ENCODE data around the gene GNRHR. TPM values are rescaled to one million over a fixed set of nuclear protein-coding genes. Genes with fewer than 3 reads are reported as not detected.

GNRHR gene
- total and polyA plus RNA-seq, 10 donors, result 0.37 TPM; not detected in 9

DNA sequence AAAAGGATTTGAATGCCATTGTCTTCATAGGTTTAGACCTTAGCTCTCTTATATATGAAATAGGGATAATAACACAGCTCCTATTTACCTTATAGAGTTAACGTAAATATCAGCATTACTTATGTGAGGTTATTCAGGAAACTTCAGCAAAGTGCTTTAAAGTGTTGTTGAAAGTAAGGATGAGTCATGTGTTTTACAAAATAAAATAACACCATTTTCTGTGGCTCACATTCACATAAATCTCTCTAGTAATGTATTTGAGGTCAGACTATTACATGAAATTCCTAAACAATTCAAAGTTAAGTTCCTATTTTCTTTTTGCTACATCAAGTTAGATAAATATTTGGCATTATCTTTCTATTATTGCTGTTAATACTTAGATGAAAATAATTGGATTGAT lies 2.9 kb downstream of the GNRHR start:
- Histone ChIP-seq H3K27me3 (replicated peaks in 1 of 7) (no peaks in the 10 kb centered on the region), H3K4me1 (peaks cover 0 to 8% (median 1%) of the 10 kb centered on the region in 6 donors), H3K9me3 (no peaks in the 10 kb centered on the region), H3K36me3 (no peaks in the 10 kb centered on the region), H3K27ac (no peak overlapping the region), H3K4me3 (no peak overlapping the region)
- TF ChIP-seq, protein P1, sequence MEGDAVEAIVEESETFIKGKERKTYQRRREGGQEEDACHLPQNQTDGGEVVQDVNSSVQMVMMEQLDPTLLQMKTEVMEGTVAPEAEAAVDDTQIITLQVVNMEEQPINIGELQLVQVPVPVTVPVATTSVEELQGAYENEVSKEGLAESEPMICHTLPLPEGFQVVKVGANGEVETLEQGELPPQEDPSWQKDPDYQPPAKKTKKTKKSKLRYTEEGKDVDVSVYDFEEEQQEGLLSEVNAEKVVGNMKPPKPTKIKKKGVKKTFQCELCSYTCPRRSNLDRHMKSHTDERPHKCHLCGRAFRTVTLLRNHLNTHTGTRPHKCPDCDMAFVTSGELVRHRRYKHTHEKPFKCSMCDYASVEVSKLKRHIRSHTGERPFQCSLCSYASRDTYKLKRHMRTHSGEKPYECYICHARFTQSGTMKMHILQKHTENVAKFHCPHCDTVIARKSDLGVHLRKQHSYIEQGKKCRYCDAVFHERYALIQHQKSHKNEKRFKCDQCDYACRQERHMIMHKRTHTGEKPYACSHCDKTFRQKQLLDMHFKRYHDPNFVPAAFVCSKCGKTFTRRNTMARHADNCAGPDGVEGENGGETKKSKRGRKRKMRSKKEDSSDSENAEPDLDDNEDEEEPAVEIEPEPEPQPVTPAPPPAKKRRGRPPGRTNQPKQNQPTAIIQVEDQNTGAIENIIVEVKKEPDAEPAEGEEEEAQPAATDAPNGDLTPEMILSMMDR (IDR thresholded peaks at IDR 0.05 in 8 of 11, conservative IDR thresholded peaks at IDR 0.05 in 3 of 11), result no peak
- TF ChIP-seq POLR2AphosphoS5 (IDR thresholded peaks at IDR 0.05) (no peak), POLR2A (IDR thresholded peaks at IDR 0.05) (no peak)
- 78 to 94% (median 86%) methylated on average over 1 of the region's 1 CpG for WGBS, 5 donors
- intact Hi-C loops (cut with DNase I; ENCODE audit: low total_unique reads), result no loop called here
- no peak for DNase-seq

DNA sequence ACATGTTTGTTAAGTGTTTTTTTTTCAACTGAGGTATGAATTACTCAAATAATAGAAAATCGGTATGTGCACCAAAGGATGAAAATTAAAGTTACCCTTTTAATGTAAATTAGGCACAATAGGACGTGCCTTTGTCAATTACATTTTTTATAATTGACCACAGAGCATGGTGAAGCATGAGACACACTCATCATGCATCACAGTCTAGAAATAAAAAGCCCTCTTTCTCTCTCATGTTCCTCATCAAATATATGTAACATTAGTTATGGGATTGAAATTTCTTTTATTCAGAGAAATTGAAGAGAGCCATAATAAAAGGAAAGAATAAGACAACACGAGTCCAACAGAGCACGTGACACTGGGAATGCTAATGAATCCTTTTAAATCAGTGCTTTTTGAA lies 3.5 kb downstream of the GNRHR start:
- 86 to 96% (median 94%) methylated on average over 4 of the region's 4 CpGs for WGBS, 5 donors
- Histone ChIP-seq H3K4me1 (peaks cover 0 to 8% (median 1%) of the 10 kb centered on the region in 6 donors), H3K9me3 (no peaks in the 10 kb centered on the region), H3K36me3 (no peaks in the 10 kb centered on the region), H3K27ac (no peak overlapping the region), H3K27me3 (replicated peaks in 1 of 7) (no peaks in the 10 kb centered on the region), H3K4me3 (no peak overlapping the region)
- intact Hi-C loops (cut with DNase I; ENCODE audit: low total_unique reads), result no loop called here
- DNase-seq, result no peak
- TF ChIP-seq POLR2AphosphoS5 (IDR thresholded peaks at IDR 0.05) (no peak), POLR2A (IDR thresholded peaks at IDR 0.05) (no peak)
- TF ChIP-seq, protein P1 (IDR thresholded peaks at IDR 0.05 in 8 of 11, conservative IDR thresholded peaks at IDR 0.05 in 3 of 11), result no peak

DNA sequence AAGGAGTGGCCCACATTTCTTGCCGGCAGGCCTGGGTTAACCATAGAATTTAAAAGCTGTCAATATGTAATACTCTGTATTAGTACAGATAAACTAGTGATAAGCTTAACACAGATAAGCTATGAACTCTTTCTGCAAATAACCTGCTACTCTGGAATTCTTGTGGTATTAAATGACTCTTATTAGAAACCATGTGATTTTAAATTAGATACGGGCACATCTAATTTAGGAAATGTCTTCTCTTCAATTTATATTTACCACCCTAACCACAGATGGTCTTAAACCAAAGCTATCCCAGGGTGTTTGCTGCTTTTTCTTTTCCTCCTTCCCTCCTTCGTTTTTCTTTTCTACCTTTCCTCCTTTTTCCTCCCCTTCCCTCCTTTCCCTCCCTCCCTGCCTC lies 4.9 kb downstream of the GNRHR start:
- Histone ChIP-seq H3K27me3 (replicated peaks in 1 of 7) (no peaks in the 10 kb centered on the region), H3K4me3 (no peak overlapping the region), H3K36me3 (no peaks in the 10 kb centered on the region), H3K27ac (no peak overlapping the region), H3K4me1 (peaks cover 0 to 8% (median 1%) of the 10 kb centered on the region in 6 donors), H3K9me3 (no peaks in the 10 kb centered on the region)
- DNase-seq, result no peak
- intact Hi-C loops (cut with DNase I; ENCODE audit: low total_unique reads), result no loop called here
- 66 to 80% (median 77%) methylated on average over 3 of the region's 3 CpGs for WGBS, 5 donors
- TF ChIP-seq POLR2AphosphoS5 (IDR thresholded peaks at IDR 0.05) (no peak), POLR2A (IDR thresholded peaks at IDR 0.05) (no peak)
- TF ChIP-seq, protein P1 (IDR thresholded peaks at IDR 0.05 in 8 of 11, conservative IDR thresholded peaks at IDR 0.05 in 3 of 11), result no peak

DNA sequence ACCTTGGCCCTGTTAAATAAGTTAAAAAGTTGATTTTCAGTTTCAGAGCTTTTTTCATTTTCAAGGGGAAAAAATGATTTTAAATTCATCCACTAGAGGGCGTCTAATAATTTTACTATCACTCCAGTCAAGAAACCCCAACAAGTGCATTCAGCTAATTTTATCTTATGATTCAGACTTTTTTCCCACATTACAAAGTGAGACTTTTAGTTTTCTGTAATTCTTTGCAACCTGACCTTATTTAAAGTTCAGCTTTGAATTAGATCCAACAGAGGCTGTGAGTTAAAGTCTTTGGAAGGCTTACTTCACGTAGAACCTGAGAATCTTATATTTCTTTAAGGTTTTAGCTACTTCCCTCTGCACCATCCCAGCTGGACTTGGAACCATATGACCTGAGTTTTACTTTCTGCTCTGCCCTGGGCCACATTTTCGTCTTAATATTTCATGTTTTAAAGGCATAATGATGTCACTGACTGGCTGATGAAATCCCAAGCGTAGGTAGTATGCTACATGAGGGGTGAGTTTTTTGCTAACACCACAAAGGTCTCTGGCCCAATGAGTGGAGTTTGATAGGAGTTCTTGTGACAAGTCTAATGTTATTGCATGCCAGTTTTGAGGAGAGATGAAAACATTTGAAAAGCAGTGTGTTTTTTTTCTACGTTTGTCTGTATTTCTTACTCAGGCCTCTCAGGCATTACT lies 7.2 kb downstream of the GNRHR start:
- H3K27me3 ChIP-seq (replicated peaks in 1 of 7), result no peaks in the 10 kb centered on the region
- 57 to 67% (median 64%) methylated on average over 5 of the region's 5 CpGs for WGBS, 5 donors
- no peak for DNase-seq

More for the DNA sequence above, 7.2 kb downstream of the GNRHR start:
- TF ChIP-seq POLR2A (IDR thresholded peaks at IDR 0.05) (no peak), POLR2AphosphoS5 (IDR thresholded peaks at IDR 0.05) (no peak)
- TF ChIP-seq, protein P1 (IDR thresholded peaks at IDR 0.05 in 8 of 11, conservative IDR thresholded peaks at IDR 0.05 in 3 of 11), result peak; percentile 13 to 71 (median 46)
- intact Hi-C loops (cut with DNase I; ENCODE audit: low total_unique reads), result no loop called here
- Histone ChIP-seq H3K4me3 (no peak overlapping the region), H3K4me1 (peaks cover 0 to 8% (median 1%) of the 10 kb centered on the region in 6 donors), H3K36me3 (no peaks in the 10 kb centered on the region), H3K27ac (no peak overlapping the region), H3K9me3 (no peaks in the 10 kb centered on the region)

All from spleen (tissue), 11 donors.